H1 (cell line): ENCODE results near the gene ACTA2. TPM values are rescaled to one million over a fixed set of nuclear protein-coding genes. Genes with fewer than 3 reads are reported as not detected.

Source experiments
- CTCF ChIA-PET: fragments of 300-600 bp; sonication (Branson Sonifier 250); formaldehyde crosslinking; loops from one replicate; lab custom pipeline; 2021; ENCODE audit not compliant: partially characterized antibody; lab: Charles Lee
- POLR2A ChIA-PET: fragments of 300-600 bp; sonication (Branson Sonifier 250); formaldehyde crosslinking; loops from one replicate; lab custom pipeline; 2021; ENCODE audit warnings: inconsistent platforms; ENCODE audit not compliant: partially characterized antibody; lab: Charles Lee
- DNase-seq, 2 experiments: peaks; one replicate each; pipeline versions ENCODE4 v3.0.0 to v3.0.0-alpha.2; 2010 to 2022; ENCODE audit warnings: low spot score in 2 of 2, low read depth in 1 of 2, mixed read lengths in 1 of 2
- FAIRE-seq: peaks from 2 replicates; lab custom pipeline; 2011; peaks lifted over from hg19 to GRCh38; lab: Jason Lieb, UNC
- H2AFZ ChIP-seq: 2 replicates; pipeline ENCODE4 v1.8.1; 2012; ENCODE audit warnings: low read length, inconsistent platforms
- H2AK5ac ChIP-seq: 2 replicates; pipeline ENCODE4 v1.6.1; 2013; ENCODE audit warnings: low read depth, low read length
- H2BK120ac ChIP-seq: replicated peaks from 2 replicates; pipeline ENCODE3; 2013; ENCODE audit warnings: low read depth, low read length, inconsistent platforms
- H2BK12ac ChIP-seq: 2 replicates; pipeline ENCODE4 v1.6.1; 2013; ENCODE audit warnings: low read depth, low read length
- H2BK15ac ChIP-seq: 2 replicates; pipeline ENCODE4 v1.6.1; 2013; ENCODE audit warnings: low read length
- H2BK20ac ChIP-seq: 2 replicates; pipeline ENCODE4 v1.6.1; 2013; ENCODE audit warnings: low read length
- H2BK5ac ChIP-seq: 2 replicates; pipeline ENCODE4 v1.6.1; 2013; ENCODE audit warnings: low read depth, low read length
- H3K14ac ChIP-seq: 2 replicates; pipeline ENCODE4 v1.6.1; 2013; ENCODE audit warnings: inconsistent platforms; ENCODE audit not compliant: insufficient read length
- H3K18ac ChIP-seq: 2 replicates; pipeline ENCODE4 v1.6.1; 2013; ENCODE audit warnings: low read length; ENCODE audit errors: extremely low read depth
- H3K23ac ChIP-seq: 2 replicates; pipeline ENCODE4 v1.6.1; 2013; ENCODE audit warnings: inconsistent platforms; ENCODE audit not compliant: insufficient read length
- H3K23me2 ChIP-seq: 2 replicates; pipeline ENCODE4 v1.6.1; 2013; ENCODE audit warnings: low read depth, low read length
- H3K27ac ChIP-seq: 2 replicates; pipeline ENCODE4 v1.6.1; 2011; ENCODE audit warnings: low read depth, low read length, inconsistent platforms
- H3K27me3 ChIP-seq, 4 experiments: replicated peaks in 1 of 4; 1 replicate in 1 of 4; 2 replicates in 3 of 4; pipeline versions ENCODE4 v1.6.1 to v1.8.1; 2011 to 2013; ENCODE audit warnings: low read length in 3 of 4, mild to moderate bottlenecking in 3 of 4, inconsistent platforms in 2 of 4, mixed read lengths in 2 of 4, moderate library complexity in 1 of 4; ENCODE audit not compliant: control insufficient read depth in 3 of 4, insufficient read depth in 3 of 4; ENCODE audit errors: extremely low read depth in 1 of 4
- H3K36me3 ChIP-seq, 4 experiments: 2 replicates each; pipeline versions ENCODE4 v1.6.1 to v1.8.1; 2011 to 2013; ENCODE audit warnings: mild to moderate bottlenecking in 4 of 4, low read length in 3 of 4, moderate library complexity in 2 of 4, control low read depth in 1 of 4, inconsistent platforms in 1 of 4; ENCODE audit not compliant: insufficient read depth in 4 of 4, control insufficient read depth in 2 of 4
- H3K4ac ChIP-seq: replicated peaks from 2 replicates; pipeline ENCODE3; 2013; ENCODE audit warnings: low read length, low read depth, mixed read lengths, inconsistent platforms; ENCODE audit not compliant: insufficient read length
- H3K4me1 ChIP-seq, 4 experiments: replicated peaks in 1 of 4; 1 replicate in 1 of 4; 2 replicates in 3 of 4; pipeline versions ENCODE4 v1.6.1 to v1.8.1; 2011 to 2013; ENCODE audit warnings: low read length in 3 of 4, inconsistent platforms in 2 of 4, mixed read lengths in 1 of 4; ENCODE audit not compliant: insufficient read depth in 4 of 4, control insufficient read depth in 3 of 4
- H3K4me2 ChIP-seq, 2 experiments: 2 replicates each; pipeline versions ENCODE4 v1.6.1 to v1.8.1; 2011 to 2013; ENCODE audit warnings: low read depth in 2 of 2, low read length in 2 of 2, control low read depth in 1 of 2, inconsistent platforms in 1 of 2, mild to moderate bottlenecking in 1 of 2; ENCODE audit not compliant: insufficient read depth in 1 of 2
- H3K4me3 ChIP-seq, 4 experiments: fragments of 200-600, 300-600 bp in 1 of 4; sonication (generic), shearing (Covaris generic), sonication (Bioruptor Twin) in 1 of 4; 2 replicates each; pipeline versions ENCODE4 v1.5.1 to v1.8.1; 2011 to 2016; ENCODE audit warnings: low read length in 4 of 4, low read depth in 3 of 4, control low read depth in 2 of 4, inconsistent platforms in 2 of 4, mild to moderate bottlenecking in 2 of 4, mixed read lengths in 1 of 4, moderate library complexity in 1 of 4; ENCODE audit not compliant: insufficient read depth in 2 of 4; ENCODE audit errors: extremely low read depth in 1 of 4
- H3K56ac ChIP-seq: replicated peaks from 2 replicates; pipeline ENCODE3; 2013; ENCODE audit warnings: low read depth, mild to moderate bottlenecking, mixed read lengths, low read length, inconsistent platforms; ENCODE audit not compliant: insufficient read length
- H3K79me1 ChIP-seq: 2 replicates; pipeline ENCODE4 v1.6.1; 2013; ENCODE audit warnings: low read depth, low read length, control low read depth
- H3K79me2 ChIP-seq, 2 experiments: 2 replicates each; pipeline versions ENCODE4 v1.6.1 to v1.8.1; 2012 to 2013; ENCODE audit warnings: low read length in 2 of 2, mild to moderate bottlenecking in 2 of 2, inconsistent platforms in 1 of 2; ENCODE audit not compliant: insufficient read depth in 2 of 2, control insufficient read depth in 1 of 2
- H3K9ac ChIP-seq, 4 experiments: replicated peaks in 1 of 4; 1 replicate in 1 of 4; 2 replicates in 3 of 4; pipeline versions ENCODE4 v1.6.1 to v1.8.1; 2011 to 2013; ENCODE audit warnings: low read depth in 3 of 4, low read length in 3 of 4, control low read depth in 2 of 4, mild to moderate bottlenecking in 2 of 4, moderate library complexity in 2 of 4, inconsistent platforms in 1 of 4; ENCODE audit errors: extremely low read depth in 1 of 4
- H3K9me3 ChIP-seq, 2 experiments: 2 replicates each; pipeline versions ENCODE4 v1.6.1 to v1.8.1; 2012 to 2013; ENCODE audit warnings: mild to moderate bottlenecking in 2 of 2, moderate library complexity in 2 of 2, control low read depth in 1 of 2, inconsistent platforms in 1 of 2, low read depth in 1 of 2, low read length in 1 of 2, mixed read lengths in 1 of 2; ENCODE audit not compliant: insufficient read depth in 2 of 2
- H4K20me1 ChIP-seq, 2 experiments: replicated peaks in 1 of 2; 2 replicates each; pipeline versions ENCODE3 to v1.8.1; 2011 to 2013; ENCODE audit warnings: inconsistent platforms in 2 of 2, low read length in 2 of 2, mild to moderate bottlenecking in 1 of 2; ENCODE audit not compliant: insufficient read depth in 2 of 2, control insufficient read depth in 1 of 2
- H4K5ac ChIP-seq: 2 replicates; pipeline ENCODE4 v1.6.1; 2013; ENCODE audit warnings: low read length, low read depth, mixed read lengths, inconsistent platforms; ENCODE audit not compliant: insufficient read length
- H4K8ac ChIP-seq: 2 replicates; pipeline ENCODE4 v1.8.0; 2013; ENCODE audit warnings: mild to moderate bottlenecking, moderate library complexity, low read length, inconsistent platforms; ENCODE audit not compliant: insufficient read depth; ENCODE audit errors: extremely low read depth
- H4K91ac ChIP-seq: replicated peaks from 2 replicates; pipeline ENCODE3; 2013; ENCODE audit warnings: low read length, mixed read lengths, inconsistent platforms; ENCODE audit not compliant: insufficient read length
- CEBPB ChIP-seq: IDR thresholded peaks from 2 replicates; pipeline ENCODE4 v1.6.1; 2012; ENCODE audit warnings: low read depth, low read length
- CTBP2 ChIP-seq: IDR thresholded peaks from 2 replicates; pipeline ENCODE4 v1.7.0; 2011; ENCODE audit warnings: borderline replicate concordance, mild to moderate bottlenecking, moderate library complexity, mixed read lengths, low read length; ENCODE audit not compliant: insufficient read depth, insufficient read length
- EGR1 ChIP-seq: IDR thresholded peaks from 2 replicates; pipeline ENCODE4 v1.6.1; 2011; ENCODE audit warnings: low read depth, low read length, borderline replicate concordance
- SP1 ChIP-seq: IDR thresholded peaks from 2 replicates; pipeline ENCODE4 v1.6.1; 2011; ENCODE audit warnings: low read depth, low read length
- WGBS, 2 experiments: shearing (Covaris generic) in 1 of 2; methylation state at CpG; one replicate each; pipeline versions ENCODE4 v1.1.6 to v1.1.7; 2013 to 2015; ENCODE audit warnings: low lambda C conversion rate in 2 of 2, mixed read lengths in 2 of 2, inconsistent platforms in 1 of 2, low coverage in 1 of 2, missing lambda C conversion rate in 1 of 2; ENCODE audit not compliant: insufficient replicate concordance in 2 of 2, insufficient coverage in 1 of 2, insufficient read length in 1 of 2; ENCODE audit errors: extremely low coverage in 1 of 2, missing lambda C conversion rate in 1 of 2; 5-methylcytosine and 5-hydroxymethylcytosine counted together
- polyA plus RNA-seq, 7 experiments: library from polyadenylated mRNA; depleted of rRNA in 3 of 7; stranded (reverse) in 5 of 7; unstranded in 2 of 7; fragments of >200 nt in 5 of 7; fragments of 200-250 nt in 2 of 7; gene quantifications; 1 replicate in 5 of 7; 2 replicates in 1 of 7; 4 replicates in 1 of 7; pipeline versions ENCODE4 v1.2.1 to v1.2.3, GENCODE V29; 2011 to 2013; ENCODE audit warnings: missing spikeins in 2 of 7, mixed read lengths in 2 of 7
- total RNA-seq: library from RNA; stranded (reverse); fragmentation: NEBNext Ultra II Directional; extraction: Animal tissue kit (Norgen Biotek cat#: 25700); gene quantifications from 2 replicates; pipeline ENCODE4 v1.2.1, GENCODE V29; 2021

Gene ACTA2
- total and polyA plus RNA-seq, 2 of the 8 experiments (the other 6 are each of a cell fraction or from before 2014, with no cell fraction given) = 3.5 to 8.9 TPM

DNA sequence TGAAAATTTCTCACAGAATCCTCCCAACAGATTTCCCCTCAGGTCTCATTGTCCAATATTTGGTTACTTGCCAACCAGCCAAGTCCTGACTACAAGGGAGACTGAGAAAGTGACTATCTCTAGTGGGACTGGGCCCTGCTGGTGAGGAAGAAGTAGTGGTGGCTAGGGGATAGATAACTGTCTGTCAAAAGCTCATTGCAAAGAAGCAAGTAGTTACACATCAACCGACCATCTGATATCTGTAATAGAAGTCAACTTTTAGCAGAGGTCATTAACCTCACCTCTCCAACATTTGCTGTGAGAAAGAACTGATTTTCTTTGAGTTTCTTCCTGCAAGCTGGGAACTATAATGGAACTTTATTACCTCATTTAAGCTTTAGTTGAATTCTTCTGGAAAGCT is 57.3 kb downstream of the ACTA2 start:
- Histone ChIP-seq H2AK5ac (no peak overlapping the region), H3K79me2 (no peaks in the 10 kb centered on the region), H3K27me3 (no peaks in the 10 kb centered on the region), H3K36me3 (no peaks in the 10 kb centered on the region), H3K23me2 (no peaks in the 10 kb centered on the region; the same call in 1 of the 2 replicates), H2BK20ac (no peak overlapping the region), H2BK5ac (no peak overlapping the region), H2BK120ac (no peak overlapping the region), H3K14ac (no peak overlapping the region), H3K79me1 (no peaks in the 10 kb centered on the region), H3K4me3 (no peak overlapping the region), H4K91ac (no peak overlapping the region), H3K27ac (no peak overlapping the region), H3K18ac (no peak overlapping the region), H3K4me1 (peaks cover 0 to 8% (median 3%) of the 10 kb centered on the region in 4 experiments; a peak in 3 of 7 replicates), H3K9ac (no peak overlapping the region), H2BK15ac (no peak overlapping the region), H2BK12ac (no peak overlapping the region), H3K56ac (no peak overlapping the region), H2AFZ (no peak overlapping the region), H4K20me1 (no peaks in the 10 kb centered on the region), H4K5ac (no peak overlapping the region), H3K9me3 (no peaks in the 10 kb centered on the region), H4K8ac (no peak overlapping the region), H3K23ac (no peak overlapping the region), H3K4ac (no peak overlapping the region), H3K4me2 (no peak overlapping the region)
- 89% methylated on average over 1 of the region's 1 CpG; no CpG with 5 or more reads in 1 of the 2 experiments for WGBS, 2 experiments
- DNase-seq = no peak
- no peak for FAIRE-seq
- ChIA-PET CTCF (interaction anchor here (0.6 to 3.0 kb wide), 4 partner anchors 39 to 167 kb away, joined by 3 to 20 read pairs (median 7); no protein-coding TSS in a partner anchor), POLR2A (no interaction called here)
- TF ChIP-seq CTBP2 (no peak), EGR1 (no peak), SP1 (no peak), CEBPB (no peak)
